ENCODE results near the gene ARID5B.

GRCh38 chr10:61965703-61966395 is 64.3 kb downstream of the ARID5B start:
- TF ChIP-seq, protein P1, sequence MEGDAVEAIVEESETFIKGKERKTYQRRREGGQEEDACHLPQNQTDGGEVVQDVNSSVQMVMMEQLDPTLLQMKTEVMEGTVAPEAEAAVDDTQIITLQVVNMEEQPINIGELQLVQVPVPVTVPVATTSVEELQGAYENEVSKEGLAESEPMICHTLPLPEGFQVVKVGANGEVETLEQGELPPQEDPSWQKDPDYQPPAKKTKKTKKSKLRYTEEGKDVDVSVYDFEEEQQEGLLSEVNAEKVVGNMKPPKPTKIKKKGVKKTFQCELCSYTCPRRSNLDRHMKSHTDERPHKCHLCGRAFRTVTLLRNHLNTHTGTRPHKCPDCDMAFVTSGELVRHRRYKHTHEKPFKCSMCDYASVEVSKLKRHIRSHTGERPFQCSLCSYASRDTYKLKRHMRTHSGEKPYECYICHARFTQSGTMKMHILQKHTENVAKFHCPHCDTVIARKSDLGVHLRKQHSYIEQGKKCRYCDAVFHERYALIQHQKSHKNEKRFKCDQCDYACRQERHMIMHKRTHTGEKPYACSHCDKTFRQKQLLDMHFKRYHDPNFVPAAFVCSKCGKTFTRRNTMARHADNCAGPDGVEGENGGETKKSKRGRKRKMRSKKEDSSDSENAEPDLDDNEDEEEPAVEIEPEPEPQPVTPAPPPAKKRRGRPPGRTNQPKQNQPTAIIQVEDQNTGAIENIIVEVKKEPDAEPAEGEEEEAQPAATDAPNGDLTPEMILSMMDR (conservative IDR thresholded peaks at IDR 0.05; ENCODE audit: low read depth in 2 of 2), result no peak
- TF ChIP-seq EZH2phosphoT487 (IDR thresholded peaks at IDR 0.05; ENCODE audit: unreplicated experiment), result no peak
- no peak for TF ChIP-seq CREB1 (CRISPR knock-in tag; IDR thresholded peaks at IDR 0.05; ENCODE audit: low read depth)
- TF ChIP-seq, protein P2, sequence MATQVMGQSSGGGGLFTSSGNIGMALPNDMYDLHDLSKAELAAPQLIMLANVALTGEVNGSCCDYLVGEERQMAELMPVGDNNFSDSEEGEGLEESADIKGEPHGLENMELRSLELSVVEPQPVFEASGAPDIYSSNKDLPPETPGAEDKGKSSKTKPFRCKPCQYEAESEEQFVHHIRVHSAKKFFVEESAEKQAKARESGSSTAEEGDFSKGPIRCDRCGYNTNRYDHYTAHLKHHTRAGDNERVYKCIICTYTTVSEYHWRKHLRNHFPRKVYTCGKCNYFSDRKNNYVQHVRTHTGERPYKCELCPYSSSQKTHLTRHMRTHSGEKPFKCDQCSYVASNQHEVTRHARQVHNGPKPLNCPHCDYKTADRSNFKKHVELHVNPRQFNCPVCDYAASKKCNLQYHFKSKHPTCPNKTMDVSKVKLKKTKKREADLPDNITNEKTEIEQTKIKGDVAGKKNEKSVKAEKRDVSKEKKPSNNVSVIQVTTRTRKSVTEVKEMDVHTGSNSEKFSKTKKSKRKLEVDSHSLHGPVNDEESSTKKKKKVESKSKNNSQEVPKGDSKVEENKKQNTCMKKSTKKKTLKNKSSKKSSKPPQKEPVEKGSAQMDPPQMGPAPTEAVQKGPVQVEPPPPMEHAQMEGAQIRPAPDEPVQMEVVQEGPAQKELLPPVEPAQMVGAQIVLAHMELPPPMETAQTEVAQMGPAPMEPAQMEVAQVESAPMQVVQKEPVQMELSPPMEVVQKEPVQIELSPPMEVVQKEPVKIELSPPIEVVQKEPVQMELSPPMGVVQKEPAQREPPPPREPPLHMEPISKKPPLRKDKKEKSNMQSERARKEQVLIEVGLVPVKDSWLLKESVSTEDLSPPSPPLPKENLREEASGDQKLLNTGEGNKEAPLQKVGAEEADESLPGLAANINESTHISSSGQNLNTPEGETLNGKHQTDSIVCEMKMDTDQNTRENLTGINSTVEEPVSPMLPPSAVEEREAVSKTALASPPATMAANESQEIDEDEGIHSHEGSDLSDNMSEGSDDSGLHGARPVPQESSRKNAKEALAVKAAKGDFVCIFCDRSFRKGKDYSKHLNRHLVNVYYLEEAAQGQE (IDR thresholded peaks at IDR 0.05; ENCODE audit: unreplicated experiment), result no peak

All from GM23338 (cell line).